WTC11 (cell line): Measurements from ENCODE around the gene GRK6. TPM values are rescaled to one million over a fixed set of nuclear protein-coding genes. Genes with fewer than 3 reads are reported as not detected.
A peak's percentile ranks its signal among the peaks of the same experiment; 100 is the strongest.

Source experiments
- ATF2 ChIP-seq: sonication (generic); formaldehyde crosslinking; IDR thresholded peaks from 2 replicates; pipeline ENCODE4 v1.8.1; 2022; ENCODE audit warnings: low read depth, missing genetic modification reagents, borderline replicate concordance
- ATF3 ChIP-seq: sonication (generic); formaldehyde crosslinking; conservative IDR thresholded peaks from 2 replicates; pipeline ENCODE4 v1.8.1; 2022; ENCODE audit warnings: mild to moderate bottlenecking, missing genetic modification reagents
- ATF6 ChIP-seq: sonication (generic); formaldehyde crosslinking; IDR thresholded peaks from 2 replicates; pipeline ENCODE4 v1.8.1; 2023; ENCODE audit warnings: mild to moderate bottlenecking, missing genetic modification reagents
- CDX4 ChIP-seq: fragments of 250-450 bp; sonication (Bioruptor Pico); IDR thresholded peaks from 2 replicates; pipeline ENCODE4 v1.9.0; 2021; ENCODE audit warnings: moderate library complexity, mild to moderate bottlenecking, inconsistent platforms, borderline replicate concordance
- CREB1 ChIP-seq: sonication (generic); formaldehyde crosslinking; IDR thresholded peaks from 2 replicates; pipeline ENCODE4 v1.8.0; 2023; ENCODE audit warnings: mild to moderate bottlenecking, missing genetic modification reagents
- ETV6 ChIP-seq: sonication (generic); formaldehyde crosslinking; IDR thresholded peaks from 2 replicates; pipeline ENCODE4 v1.8.1; 2022; ENCODE audit warnings: mild to moderate bottlenecking, missing genetic modification reagents
- GRHL2 ChIP-seq: fragments of 250-450 bp; sonication (Bioruptor Pico); IDR thresholded peaks from 2 replicates; pipeline ENCODE4 v1.8.0; 2022; ENCODE audit warnings: mild to moderate bottlenecking, moderate library complexity; ENCODE audit not compliant: insufficient replicate concordance, severe bottlenecking
- GTF2I ChIP-seq: fragments of 250-450 bp; sonication (Bioruptor Pico); conservative IDR thresholded peaks from 2 replicates; pipeline ENCODE4 v1.4.0; 2021; ENCODE audit warnings: mild to moderate bottlenecking
- HMGA2 ChIP-seq: fragments of 250-450 bp; sonication (Bioruptor Pico); IDR thresholded peaks from 2 replicates; pipeline ENCODE4 v1.4.0; 2021; ENCODE audit warnings: mild to moderate bottlenecking, moderate library complexity
- MXD4 ChIP-seq: fragments of 250-450 bp; sonication (Bioruptor Pico); IDR thresholded peaks from 2 replicates; pipeline ENCODE4 v1.8.0; 2021; ENCODE audit warnings: mild to moderate bottlenecking, moderate library complexity, borderline replicate concordance
- MYBL2 ChIP-seq: sonication (generic); formaldehyde crosslinking; IDR thresholded peaks from 2 replicates; pipeline ENCODE4 v1.8.1; 2023; ENCODE audit warnings: mild to moderate bottlenecking, moderate library complexity, missing genetic modification reagents
- ZNF121 ChIP-seq: sonication (generic); formaldehyde crosslinking; IDR thresholded peaks from 2 replicates; pipeline ENCODE4 v1.8.0; 2023; ENCODE audit warnings: missing genetic modification reagents
- ZNF138 ChIP-seq: sonication (generic); formaldehyde crosslinking; conservative IDR thresholded peaks from 2 replicates; pipeline ENCODE4 v1.8.1; 2022; ENCODE audit warnings: mild to moderate bottlenecking, moderate library complexity, missing genetic modification reagents
- ZNF232 ChIP-seq: sonication (generic); formaldehyde crosslinking; IDR thresholded peaks from 2 replicates; pipeline ENCODE4 v1.8.0; 2022; ENCODE audit warnings: mild to moderate bottlenecking, missing genetic modification reagents
- ZNF423 ChIP-seq: fragments of 250-450 bp; sonication (Bioruptor Pico); IDR thresholded peaks from 2 replicates; pipeline ENCODE4 v2.1.2; 2022; ENCODE audit warnings: mild to moderate bottlenecking, moderate library complexity
- ZNF512 ChIP-seq: sonication (generic); formaldehyde crosslinking; IDR thresholded peaks from 2 replicates; pipeline ENCODE4 v1.8.1; 2022; ENCODE audit warnings: missing genetic modification reagents, borderline replicate concordance
- total RNA-seq: library from RNA; stranded (reverse); gene quantifications from 3 replicates; pipeline ENCODE4 v1.2.3, GENCODE V29; 2021
- TF ChIP-seq, protein P1 (sequence below): sonication (generic); formaldehyde crosslinking; IDR thresholded peaks from 2 replicates; pipeline ENCODE4 v1.8.0; 2022; ENCODE audit warnings: mild to moderate bottlenecking, missing genetic modification reagents
- TF ChIP-seq, protein P2 (sequence below): fragments of 250-450 bp; sonication (Bioruptor Pico); IDR thresholded peaks from 2 replicates; pipeline ENCODE4 v1.8.0; 2021; ENCODE audit warnings: mild to moderate bottlenecking
- TF ChIP-seq, protein P3 (sequence below): fragments of 250-450 bp; sonication (Bioruptor Pico); conservative IDR thresholded peaks from 2 replicates; pipeline ENCODE4 v1.9.0; 2021; ENCODE audit warnings: mild to moderate bottlenecking
- TF ChIP-seq, protein P4 (sequence below): sonication (generic); formaldehyde crosslinking; IDR thresholded peaks from 2 replicates; pipeline ENCODE4 v1.8.0; 2023; ENCODE audit warnings: mild to moderate bottlenecking, missing genetic modification reagents
- TF ChIP-seq, protein P5 (sequence below): sonication (generic); formaldehyde crosslinking; IDR thresholded peaks from 2 replicates; pipeline ENCODE4 v1.8.1; 2023; ENCODE audit warnings: mild to moderate bottlenecking, missing genetic modification reagents, moderate library complexity

GRK6 gene
- total RNA-seq, 1 experiment from 2014 or later = 69.2 TPM

DNA sequence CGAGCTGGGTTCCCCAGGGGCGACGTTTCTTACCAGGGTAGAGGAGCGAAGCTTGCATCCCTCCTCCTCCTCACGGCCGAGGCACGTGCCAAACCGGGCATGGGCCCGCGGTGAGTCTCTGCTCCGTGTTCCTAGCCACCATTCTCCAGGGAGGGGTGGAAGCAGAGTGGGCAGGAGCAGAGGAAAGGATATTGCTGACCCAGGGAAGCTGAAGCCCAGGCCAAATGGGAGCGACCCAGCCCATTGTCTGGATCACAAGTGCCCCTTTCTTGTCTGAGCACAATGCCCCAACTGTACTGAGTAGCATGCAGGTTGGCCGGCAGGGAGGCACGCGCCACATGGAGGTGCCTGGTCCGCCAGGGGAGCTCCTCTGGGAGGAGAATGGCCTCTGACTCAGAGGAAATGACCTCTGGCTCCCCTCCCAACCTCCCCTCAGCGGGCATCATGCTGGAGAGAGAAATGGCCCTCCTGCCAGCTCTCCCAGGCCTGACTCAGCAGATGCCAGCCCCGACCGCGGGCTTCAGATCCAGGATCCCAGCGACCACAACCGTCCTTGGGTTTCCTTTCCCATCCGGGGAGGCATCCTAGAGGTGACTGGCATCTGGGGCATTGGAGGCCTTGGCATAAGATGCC, 21.3 kb downstream of the GRK6 start (continued):
- TF ChIP-seq ATF3 (CRISPR knock-in tag) = no peak
- no peak for TF ChIP-seq MXD4
- no peak for TF ChIP-seq CDX4 (CRISPR knock-in tag)
- TF ChIP-seq, protein P1, sequence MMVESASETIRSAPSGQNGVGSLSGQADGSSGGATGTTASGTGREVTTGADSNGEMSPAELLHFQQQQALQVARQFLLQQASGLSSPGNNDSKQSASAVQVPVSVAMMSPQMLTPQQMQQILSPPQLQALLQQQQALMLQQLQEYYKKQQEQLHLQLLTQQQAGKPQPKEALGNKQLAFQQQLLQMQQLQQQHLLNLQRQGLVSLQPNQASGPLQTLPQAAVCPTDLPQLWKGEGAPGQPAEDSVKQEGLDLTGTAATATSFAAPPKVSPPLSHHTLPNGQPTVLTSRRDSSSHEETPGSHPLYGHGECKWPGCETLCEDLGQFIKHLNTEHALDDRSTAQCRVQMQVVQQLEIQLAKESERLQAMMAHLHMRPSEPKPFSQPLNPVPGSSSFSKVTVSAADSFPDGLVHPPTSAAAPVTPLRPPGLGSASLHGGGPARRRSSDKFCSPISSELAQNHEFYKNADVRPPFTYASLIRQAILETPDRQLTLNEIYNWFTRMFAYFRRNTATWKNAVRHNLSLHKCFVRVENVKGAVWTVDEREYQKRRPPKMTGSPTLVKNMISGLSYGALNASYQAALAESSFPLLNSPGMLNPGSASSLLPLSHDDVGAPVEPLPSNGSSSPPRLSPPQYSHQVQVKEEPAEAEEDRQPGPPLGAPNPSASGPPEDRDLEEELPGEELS (CRISPR knock-in tag) = peak; percentile 77; the same call in 1 of the 2 replicates
- peak; percentile 62; the same call in 1 of the 2 replicates for TF ChIP-seq ETV6 (CRISPR knock-in tag)
- TF ChIP-seq, protein P2, sequence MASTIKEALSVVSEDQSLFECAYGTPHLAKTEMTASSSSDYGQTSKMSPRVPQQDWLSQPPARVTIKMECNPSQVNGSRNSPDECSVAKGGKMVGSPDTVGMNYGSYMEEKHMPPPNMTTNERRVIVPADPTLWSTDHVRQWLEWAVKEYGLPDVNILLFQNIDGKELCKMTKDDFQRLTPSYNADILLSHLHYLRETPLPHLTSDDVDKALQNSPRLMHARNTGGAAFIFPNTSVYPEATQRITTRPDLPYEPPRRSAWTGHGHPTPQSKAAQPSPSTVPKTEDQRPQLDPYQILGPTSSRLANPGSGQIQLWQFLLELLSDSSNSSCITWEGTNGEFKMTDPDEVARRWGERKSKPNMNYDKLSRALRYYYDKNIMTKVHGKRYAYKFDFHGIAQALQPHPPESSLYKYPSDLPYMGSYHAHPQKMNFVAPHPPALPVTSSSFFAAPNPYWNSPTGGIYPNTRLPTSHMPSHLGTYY (CRISPR knock-in tag) = no peak
- TF ChIP-seq MYBL2 (CRISPR knock-in tag) = peak; percentile 40; the same call in 1 of the 2 replicates
- no peak for TF ChIP-seq CREB1
- TF ChIP-seq ZNF232 = no peak
- TF ChIP-seq ZNF512 = no peak
- TF ChIP-seq ZNF138 (CRISPR knock-in tag) = no peak
- TF ChIP-seq ATF6 (CRISPR knock-in tag) = no peak
- no peak for TF ChIP-seq GRHL2 (CRISPR knock-in tag)
- no peak for TF ChIP-seq HMGA2 (CRISPR knock-in tag)
- TF ChIP-seq ATF2 (CRISPR knock-in tag) = no peak
- no peak for TF ChIP-seq ZNF121 (CRISPR knock-in tag)
- 0 out of 2 replicates have a peak, but pooled peaks have one; percentile 17 for TF ChIP-seq ZNF423 (CRISPR knock-in tag)
- TF ChIP-seq, protein P3, sequence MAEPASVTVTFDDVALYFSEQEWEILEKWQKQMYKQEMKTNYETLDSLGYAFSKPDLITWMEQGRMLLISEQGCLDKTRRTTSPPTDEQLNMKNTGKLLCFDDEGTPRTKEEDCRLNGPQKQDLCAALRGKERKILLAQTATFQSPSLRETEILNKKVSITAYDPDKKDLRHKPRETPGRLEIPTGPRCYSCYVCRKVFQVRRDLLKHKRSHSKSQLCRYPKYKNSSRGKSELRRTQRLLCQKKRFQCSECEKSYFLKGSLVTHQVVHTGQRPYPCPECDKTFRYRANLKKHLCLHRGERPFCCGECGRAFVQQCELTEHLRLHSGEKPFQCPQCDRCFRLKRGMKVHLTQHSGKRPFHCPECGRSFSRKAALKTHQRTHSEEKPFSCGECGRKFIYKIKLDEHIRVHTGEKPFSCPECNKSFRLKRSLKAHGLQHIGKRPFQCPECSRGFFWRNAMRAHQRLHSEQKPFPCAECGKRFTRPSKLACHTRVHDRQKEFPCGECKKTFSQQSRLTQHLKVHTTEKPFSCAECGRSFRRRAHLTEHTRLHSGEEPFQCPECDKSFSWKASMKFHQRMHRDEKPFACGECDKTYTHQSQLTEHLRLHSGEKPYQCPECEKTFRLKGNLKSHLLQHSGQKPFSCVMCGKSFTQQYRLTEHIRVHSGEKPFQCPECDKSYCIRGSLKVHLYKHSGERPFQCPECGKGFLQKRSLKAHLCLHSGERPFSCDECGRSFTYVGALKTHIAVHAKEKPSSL = no peak
- TF ChIP-seq, protein P4, sequence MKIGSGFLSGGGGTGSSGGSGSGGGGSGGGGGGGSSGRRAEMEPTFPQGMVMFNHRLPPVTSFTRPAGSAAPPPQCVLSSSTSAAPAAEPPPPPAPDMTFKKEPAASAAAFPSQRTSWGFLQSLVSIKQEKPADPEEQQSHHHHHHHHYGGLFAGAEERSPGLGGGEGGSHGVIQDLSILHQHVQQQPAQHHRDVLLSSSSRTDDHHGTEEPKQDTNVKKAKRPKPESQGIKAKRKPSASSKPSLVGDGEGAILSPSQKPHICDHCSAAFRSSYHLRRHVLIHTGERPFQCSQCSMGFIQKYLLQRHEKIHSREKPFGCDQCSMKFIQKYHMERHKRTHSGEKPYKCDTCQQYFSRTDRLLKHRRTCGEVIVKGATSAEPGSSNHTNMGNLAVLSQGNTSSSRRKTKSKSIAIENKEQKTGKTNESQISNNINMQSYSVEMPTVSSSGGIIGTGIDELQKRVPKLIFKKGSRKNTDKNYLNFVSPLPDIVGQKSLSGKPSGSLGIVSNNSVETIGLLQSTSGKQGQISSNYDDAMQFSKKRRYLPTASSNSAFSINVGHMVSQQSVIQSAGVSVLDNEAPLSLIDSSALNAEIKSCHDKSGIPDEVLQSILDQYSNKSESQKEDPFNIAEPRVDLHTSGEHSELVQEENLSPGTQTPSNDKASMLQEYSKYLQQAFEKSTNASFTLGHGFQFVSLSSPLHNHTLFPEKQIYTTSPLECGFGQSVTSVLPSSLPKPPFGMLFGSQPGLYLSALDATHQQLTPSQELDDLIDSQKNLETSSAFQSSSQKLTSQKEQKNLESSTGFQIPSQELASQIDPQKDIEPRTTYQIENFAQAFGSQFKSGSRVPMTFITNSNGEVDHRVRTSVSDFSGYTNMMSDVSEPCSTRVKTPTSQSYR (CRISPR knock-in tag) = 0 out of 2 replicates have a peak, but pooled peaks have one; percentile 21
- TF ChIP-seq, protein P5, sequence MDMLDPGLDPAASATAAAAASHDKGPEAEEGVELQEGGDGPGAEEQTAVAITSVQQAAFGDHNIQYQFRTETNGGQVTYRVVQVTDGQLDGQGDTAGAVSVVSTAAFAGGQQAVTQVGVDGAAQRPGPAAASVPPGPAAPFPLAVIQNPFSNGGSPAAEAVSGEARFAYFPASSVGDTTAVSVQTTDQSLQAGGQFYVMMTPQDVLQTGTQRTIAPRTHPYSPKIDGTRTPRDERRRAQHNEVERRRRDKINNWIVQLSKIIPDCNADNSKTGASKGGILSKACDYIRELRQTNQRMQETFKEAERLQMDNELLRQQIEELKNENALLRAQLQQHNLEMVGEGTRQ = peak; percentile 48
- TF ChIP-seq GTF2I (CRISPR knock-in tag) = no peak
